Panc1 (cell line): ENCODE results near the gene STK32C. TPM values are rescaled to one million over a fixed set of nuclear protein-coding genes. Genes with fewer than 3 reads are reported as not detected.

ENCODE experiments used
- ATAC-seq: fragments of 200-7000 bp; cut with Tn5 transposase; 2 replicates; pipeline ENCODE4 v1.9.1; 2020; ENCODE audit warnings: mild to moderate bottlenecking, moderate library complexity
- BruUV-seq: library from RNA; stranded (reverse); fragments of 400-500 nt; replicated peaks from 2 replicates; lab custom pipeline; 2021; lab: Mats Ljungman, UMichigan
- CTCF ChIA-PET: fragments of 300-600 bp; sonication (Branson Sonifier 250); formaldehyde crosslinking; loops from one replicate; lab custom pipeline; 2022; ENCODE audit warnings: antibody characterized with exemption; lab: Charles Lee
- POLR2A ChIA-PET: fragments of 300-600 bp; sonication (Branson Sonifier 250); formaldehyde crosslinking; loops from one replicate; lab custom pipeline; 2022; ENCODE audit warnings: antibody characterized with exemption; lab: Charles Lee
- DNase-seq: peaks from one replicate; pipeline ENCODE4 v3.0.0-alpha.2; 2010; ENCODE audit warnings: low read depth, low spot score
- H3K27ac ChIP-seq: 2 replicates; pipeline ENCODE4 v1.5.1; 2011; ENCODE audit warnings: mild to moderate bottlenecking, low read length, inconsistent platforms
- H3K27me3 ChIP-seq: fragments of 200-500 bp; sonication (Bioruptor generic); 2 replicates; pipeline ENCODE4 v1.6.0; 2014; ENCODE audit warnings: low read length, inconsistent platforms; ENCODE audit not compliant: control insufficient read depth, insufficient read depth
- H3K36me3 ChIP-seq: fragments of 200-500 bp; sonication (Bioruptor generic); 2 replicates; pipeline ENCODE4 v1.5.1; 2014; ENCODE audit warnings: inconsistent platforms, mild to moderate bottlenecking, low read length, moderate library complexity; ENCODE audit not compliant: control insufficient read depth, insufficient read depth
- H3K4me1 ChIP-seq: 2 replicates; pipeline ENCODE4 v1.5.1; 2011; ENCODE audit warnings: inconsistent platforms, mild to moderate bottlenecking, low read length, moderate library complexity; ENCODE audit not compliant: control insufficient read depth, insufficient read depth
- H3K4me3 ChIP-seq, 2 experiments: 2 replicates each; pipeline ENCODE4 v1.5.1; 2011 to 2012; ENCODE audit warnings: low read depth in 2 of 2, low read length in 2 of 2, mild to moderate bottlenecking in 2 of 2, inconsistent platforms in 1 of 2, moderate library complexity in 1 of 2
- H3K9me3 ChIP-seq: fragments of 200-500 bp; sonication (Bioruptor generic); 2 replicates; pipeline ENCODE4 v1.5.1; 2014; ENCODE audit warnings: low read depth, mild to moderate bottlenecking, inconsistent platforms, low read length, moderate library complexity; ENCODE audit not compliant: control insufficient read depth, insufficient read depth
- POLR2AphosphoS5 ChIP-seq: IDR thresholded peaks from 2 replicates; pipeline ENCODE4 v1.6.1; 2012; ENCODE audit warnings: mild to moderate bottlenecking, low read depth, low read length, moderate library complexity
- SIN3A ChIP-seq: IDR thresholded peaks from 2 replicates; pipeline ENCODE4 v1.6.1; 2012; ENCODE audit warnings: low read depth, mild to moderate bottlenecking, low read length, moderate library complexity, borderline replicate concordance; ENCODE audit not compliant: insufficient read depth
- TCF7L2 ChIP-seq: IDR thresholded peaks from 2 replicates; pipeline ENCODE4 v1.6.1; 2011; ENCODE audit warnings: mild to moderate bottlenecking, low read depth, low read length, inconsistent platforms
- in situ Hi-C: cut with HindIII; loops from 2 replicates; pipeline ENCODE4 v1.10.0; 2016; ENCODE audit warnings: low sequenced_read_pairs, low pct_unique_long_range_greater_than_20kb
- intact Hi-C: fragments of 100-400 bp; cut with micrococcal nuclease; formaldehyde crosslinking; loops from one replicate; pipeline ENCODE4 v1.10.0; 2022; ENCODE audit not compliant: unreplicated experiment
- total RNA-seq: library from RNA; stranded (reverse); gene quantifications from one replicate; pipeline ENCODE4 v1.2.1, GENCODE V29; 2021; ENCODE audit not compliant: unreplicated experiment
- TF ChIP-seq, protein P1 (sequence below): fragments of 450-650 bp; IDR thresholded peaks from 2 replicates; pipeline ENCODE4 v1.5.1; 2017; ENCODE audit warnings: mild to moderate bottlenecking
- TF ChIP-seq, protein P2 (sequence below), 2 experiments: IDR thresholded peaks; 2 replicates each; pipeline ENCODE4 v1.6.1; 2011 to 2012; ENCODE audit warnings: low read depth in 2 of 2, control low read depth in 1 of 2, low read length in 1 of 2, mild to moderate bottlenecking in 1 of 2, moderate library complexity in 1 of 2; ENCODE audit not compliant: insufficient read depth in 1 of 2

Gene STK32C
- total RNA-seq, 1 experiment from 2014 or later, result 53.7 TPM

DNA sequence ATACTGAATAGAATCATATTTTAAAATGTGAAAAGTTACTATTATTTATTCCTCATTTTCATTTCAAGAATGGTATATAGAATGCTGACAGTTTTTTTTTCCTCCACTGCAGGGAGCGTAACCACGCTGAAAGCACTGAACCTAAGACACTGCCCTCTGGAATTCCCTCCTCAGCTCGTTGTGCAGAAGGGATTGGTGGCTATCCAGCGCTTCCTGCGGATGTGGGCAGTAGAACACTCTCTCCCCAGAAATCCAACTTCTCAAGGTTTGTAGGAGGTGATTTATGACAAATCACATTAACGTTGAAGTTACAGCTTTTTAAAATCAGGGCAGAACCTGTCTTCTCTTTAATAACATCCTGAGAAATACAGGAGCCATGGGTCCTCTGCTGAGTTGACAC lies 36.6 kb upstream of the STK32C start:
- no peak for DNase-seq
- no peak for TF ChIP-seq TCF7L2
- TF ChIP-seq POLR2AphosphoS5, result no peak
- TF ChIP-seq, protein P1, sequence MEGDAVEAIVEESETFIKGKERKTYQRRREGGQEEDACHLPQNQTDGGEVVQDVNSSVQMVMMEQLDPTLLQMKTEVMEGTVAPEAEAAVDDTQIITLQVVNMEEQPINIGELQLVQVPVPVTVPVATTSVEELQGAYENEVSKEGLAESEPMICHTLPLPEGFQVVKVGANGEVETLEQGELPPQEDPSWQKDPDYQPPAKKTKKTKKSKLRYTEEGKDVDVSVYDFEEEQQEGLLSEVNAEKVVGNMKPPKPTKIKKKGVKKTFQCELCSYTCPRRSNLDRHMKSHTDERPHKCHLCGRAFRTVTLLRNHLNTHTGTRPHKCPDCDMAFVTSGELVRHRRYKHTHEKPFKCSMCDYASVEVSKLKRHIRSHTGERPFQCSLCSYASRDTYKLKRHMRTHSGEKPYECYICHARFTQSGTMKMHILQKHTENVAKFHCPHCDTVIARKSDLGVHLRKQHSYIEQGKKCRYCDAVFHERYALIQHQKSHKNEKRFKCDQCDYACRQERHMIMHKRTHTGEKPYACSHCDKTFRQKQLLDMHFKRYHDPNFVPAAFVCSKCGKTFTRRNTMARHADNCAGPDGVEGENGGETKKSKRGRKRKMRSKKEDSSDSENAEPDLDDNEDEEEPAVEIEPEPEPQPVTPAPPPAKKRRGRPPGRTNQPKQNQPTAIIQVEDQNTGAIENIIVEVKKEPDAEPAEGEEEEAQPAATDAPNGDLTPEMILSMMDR, result no peak
- TF ChIP-seq, protein P2, sequence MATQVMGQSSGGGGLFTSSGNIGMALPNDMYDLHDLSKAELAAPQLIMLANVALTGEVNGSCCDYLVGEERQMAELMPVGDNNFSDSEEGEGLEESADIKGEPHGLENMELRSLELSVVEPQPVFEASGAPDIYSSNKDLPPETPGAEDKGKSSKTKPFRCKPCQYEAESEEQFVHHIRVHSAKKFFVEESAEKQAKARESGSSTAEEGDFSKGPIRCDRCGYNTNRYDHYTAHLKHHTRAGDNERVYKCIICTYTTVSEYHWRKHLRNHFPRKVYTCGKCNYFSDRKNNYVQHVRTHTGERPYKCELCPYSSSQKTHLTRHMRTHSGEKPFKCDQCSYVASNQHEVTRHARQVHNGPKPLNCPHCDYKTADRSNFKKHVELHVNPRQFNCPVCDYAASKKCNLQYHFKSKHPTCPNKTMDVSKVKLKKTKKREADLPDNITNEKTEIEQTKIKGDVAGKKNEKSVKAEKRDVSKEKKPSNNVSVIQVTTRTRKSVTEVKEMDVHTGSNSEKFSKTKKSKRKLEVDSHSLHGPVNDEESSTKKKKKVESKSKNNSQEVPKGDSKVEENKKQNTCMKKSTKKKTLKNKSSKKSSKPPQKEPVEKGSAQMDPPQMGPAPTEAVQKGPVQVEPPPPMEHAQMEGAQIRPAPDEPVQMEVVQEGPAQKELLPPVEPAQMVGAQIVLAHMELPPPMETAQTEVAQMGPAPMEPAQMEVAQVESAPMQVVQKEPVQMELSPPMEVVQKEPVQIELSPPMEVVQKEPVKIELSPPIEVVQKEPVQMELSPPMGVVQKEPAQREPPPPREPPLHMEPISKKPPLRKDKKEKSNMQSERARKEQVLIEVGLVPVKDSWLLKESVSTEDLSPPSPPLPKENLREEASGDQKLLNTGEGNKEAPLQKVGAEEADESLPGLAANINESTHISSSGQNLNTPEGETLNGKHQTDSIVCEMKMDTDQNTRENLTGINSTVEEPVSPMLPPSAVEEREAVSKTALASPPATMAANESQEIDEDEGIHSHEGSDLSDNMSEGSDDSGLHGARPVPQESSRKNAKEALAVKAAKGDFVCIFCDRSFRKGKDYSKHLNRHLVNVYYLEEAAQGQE (IDR thresholded peaks at IDR 0.05; ENCODE audit: insufficient read depth in 1 of 2, low read depth in 2 of 2, low read length in 1 of 2), result no peak
- TF ChIP-seq SIN3A, result no peak
- Histone ChIP-seq H3K4me3 (no peak overlapping the region), H3K27me3 (no peaks in the 10 kb centered on the region), H3K9me3 (no peaks in the 10 kb centered on the region), H3K36me3 (no peaks in the 10 kb centered on the region), H3K4me1 (no peaks in the 10 kb centered on the region), H3K27ac (no peak overlapping the region)
- ChIA-PET CTCF (no interaction called here), POLR2A (no interaction called here)
- ATAC-seq, result no peak
- in situ Hi-C loops, result no loop called here
- intact Hi-C loops, result no loop called here
- no TSS peak for BruUV-seq

DNA sequence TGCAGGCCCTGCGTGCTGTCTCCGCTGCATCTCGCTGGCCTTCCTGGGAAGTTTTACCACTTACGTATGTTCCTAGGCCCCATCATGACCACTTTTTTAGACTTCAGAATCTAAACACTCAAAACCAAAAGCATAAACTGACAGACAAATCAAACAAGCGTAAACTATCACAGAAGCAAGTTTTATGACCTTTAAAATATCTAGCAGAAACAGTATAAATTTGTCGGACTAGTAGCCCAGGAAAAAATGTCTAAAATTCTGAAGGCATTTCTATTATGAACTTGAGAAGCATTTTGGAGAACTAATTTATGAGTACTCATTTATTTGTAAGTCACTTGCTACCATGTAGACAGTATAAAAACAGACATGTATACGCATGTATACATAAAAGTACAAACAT lies 34.8 kb upstream of the STK32C start:
- Histone ChIP-seq H3K9me3 (no peaks in the 10 kb centered on the region), H3K27me3 (no peaks in the 10 kb centered on the region), H3K4me1 (no peaks in the 10 kb centered on the region), H3K4me3 (no peak overlapping the region), H3K36me3 (no peaks in the 10 kb centered on the region), H3K27ac (no peak overlapping the region)
- in situ Hi-C loops, result no loop called here
- ATAC-seq (no peak), DNase-seq (no peak)
- POLR2A ChIA-PET, result no interaction called here
- CTCF ChIA-PET, result no interaction called here
- no TSS peak for BruUV-seq
- TF ChIP-seq TCF7L2 (no peak), POLR2AphosphoS5 (no peak), SIN3A (no peak)
- TF ChIP-seq, protein P2 (IDR thresholded peaks at IDR 0.05; ENCODE audit: insufficient read depth in 1 of 2, low read depth in 2 of 2, low read length in 1 of 2), result no peak
- TF ChIP-seq, protein P1, result no peak
- intact Hi-C loops, result no loop called here
